Heart right ventricle (tissue), 16 donors: Measurements from ENCODE around the gene MUC16. TPM values are rescaled to one million over a fixed set of nuclear protein-coding genes. Genes with fewer than 3 reads are reported as not detected.

ENCODE experiments used
- ATAC-seq, 8 donors: fragments of 200-7000 bp; cut with Tn5 transposase; one replicate each; pipeline ENCODE4 v1.9.1; 2020; ENCODE audit warnings: mild to moderate bottlenecking in 8 of 8, moderate library complexity in 8 of 8, moderate number of reproducible peaks in 1 of 8
- DNase-seq, 2 donors: peaks; one replicate each; pipeline ENCODE4 v3.0.0-alpha.2; 2020
- H3K27ac ChIP-seq, 10 donors: fragments of 200-600 bp; sonication (generic) in 2 of 10; one replicate each; pipeline versions ENCODE4 v1.5.0 to v1.8.0; 2020 to 2022; ENCODE audit warnings: mild to moderate bottlenecking in 3 of 10
- H3K27me3 ChIP-seq, 7 donors: fragments of 200-600 bp; one replicate each; pipeline ENCODE4 v1.8.0; 2021 to 2022; ENCODE audit warnings: mild to moderate bottlenecking in 2 of 7
- H3K36me3 ChIP-seq, 9 donors: fragments of 200-600 bp; sonication (generic) in 1 of 9; one replicate each; pipeline versions ENCODE4 v1.5.0 to v1.8.0; 2020 to 2022; ENCODE audit warnings: mild to moderate bottlenecking in 2 of 9
- H3K4me1 ChIP-seq, 9 donors: fragments of 200-600 bp; sonication (generic) in 1 of 9; one replicate each; pipeline versions ENCODE4 v1.5.0 to v1.8.0; 2020 to 2022; ENCODE audit warnings: mild to moderate bottlenecking in 4 of 9
- H3K4me3 ChIP-seq, 10 donors: fragments of 200-600 bp; sonication (generic) in 2 of 10; one replicate each; pipeline versions ENCODE4 v1.5.0 to v1.8.0; 2020 to 2022; ENCODE audit warnings: mild to moderate bottlenecking in 7 of 10, moderate library complexity in 2 of 10
- H3K9me3 ChIP-seq, 11 donors: fragments of 200-600 bp in 10 of 11; sonication (generic) in 2 of 11; one replicate each; pipeline versions ENCODE4 v1.5.0 to v1.8.0; 2013 to 2022; ENCODE audit warnings: mild to moderate bottlenecking in 2 of 11, control low read depth in 1 of 11, moderate library complexity in 1 of 11
- WGBS, 2 donors: extraction: QIAGEN DNeasy Blood & Tissue Kit; methylation state at CpG; one replicate each; pipeline ENCODE4 v1.1.7; 2013; ENCODE audit warnings: inconsistent platforms in 1 of 2; 5-methylcytosine and 5-hydroxymethylcytosine counted together
- intact Hi-C, 10 donors: fragments of 100-400 bp; cut with DNase I; formaldehyde crosslinking; loops; one replicate each; pipeline versions ENCODE4 v1.11.1 to v1.14.2; 2022
- polyA plus RNA-seq, 2 donors: library from polyadenylated mRNA; stranded (reverse); fragments of 200-250 nt; gene quantifications; one replicate each; pipeline ENCODE4 v1.2.3, GENCODE V29; 2013
- total RNA-seq, 10 donors: library from RNA; stranded (reverse); fragmentation: NEBNext Ultra II Directional in 3 of 10; extraction: Animal tissue kit (Norgen Biotek cat#: 25700) in 3 of 10; gene quantifications; one replicate each; pipeline versions ENCODE4 v1.2.1 to v1.2.4, GENCODE V29; 2021 to 2023
- TF ChIP-seq, protein P1 (sequence below), 9 donors: fragments of 200-600 bp; sonication (generic) in 2 of 9; IDR thresholded peaks; one replicate each; pipeline versions ENCODE4 v1.5.0 to v1.8.0; 2021 to 2022; ENCODE audit warnings: antibody characterized with exemption in 9 of 9, mild to moderate bottlenecking in 5 of 9, moderate library complexity in 1 of 9
- donor health status: Arrhythmogenic right ventricular cardiomyopathy.
- donor health status: ischemic (EF 13 %, LVEDD 7.1; RV severe dilation, severe dysfunction).
- donor health status: healthy with polysubstance abuse.
- donor health status: DM: no; HTN: yes; CAD: no.
- donor health status: DM: no; HTN: no; CAD: no.
- donor health status: ischemic (EF 25% LVEDD 6.9; RV normal size, moderate dysfunction).
- donor health status: ischemic (EF 25% LVEDD 5.7; RV mildly dilated, moderate dysfunction).
- donor health status: healthy.
- donor health status: DM: yes; HTN: yes; CAD: no.
- donor health status: Ischemic cardiomyopathy.
- donor health status: ischemic (EF 35%, LVEDD 5.7; RV mildly dilated, moderate dysfunction).
- donor health status: nonischemic (EF 11% LVEDD 7.7; RV severe dilation, severe dysfunction).
- donor health status: DM: yes; HTN: yes; CAD: no.
- donor health status: PGD.
- donor health status: ischemic (EF 29% LVEDD 5.4; RV normal size, mild dysfunction).
- donor health status: nonischemic (EF 23%, LVEDD 6.1; RV moderate dilation, normal function).

Gene MUC16
- total and polyA plus RNA-seq, 12 donors, result under 0.01 to 0.31 (median 0.07) TPM; not detected in 7

DNA sequence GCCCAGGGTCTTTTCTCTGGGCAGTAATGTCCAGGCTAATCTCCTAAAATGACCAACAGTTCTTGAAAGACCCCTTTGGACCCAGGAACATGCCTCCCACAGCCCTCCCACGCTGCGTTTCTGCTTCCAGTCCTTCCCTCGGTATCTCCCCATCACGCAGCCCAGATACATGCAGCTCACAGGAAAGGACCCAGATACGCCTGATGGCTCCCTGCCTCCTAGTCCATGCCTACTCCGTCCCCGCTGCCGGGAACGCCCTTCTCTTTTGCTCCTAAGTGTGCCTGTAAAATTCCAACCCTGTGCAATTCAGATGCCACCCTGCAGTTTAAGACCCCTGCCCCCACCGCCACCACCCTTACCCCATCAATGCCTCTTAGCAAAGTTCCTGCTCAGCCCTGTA, 778 bp downstream of the MUC16 start:
- intact Hi-C loops, result no loop called here
- H3K9me3 ChIP-seq, result peaks cover 0 to 6% (median 0%) of the 10 kb centered on the region in 11 donors
- TF ChIP-seq, protein P1, sequence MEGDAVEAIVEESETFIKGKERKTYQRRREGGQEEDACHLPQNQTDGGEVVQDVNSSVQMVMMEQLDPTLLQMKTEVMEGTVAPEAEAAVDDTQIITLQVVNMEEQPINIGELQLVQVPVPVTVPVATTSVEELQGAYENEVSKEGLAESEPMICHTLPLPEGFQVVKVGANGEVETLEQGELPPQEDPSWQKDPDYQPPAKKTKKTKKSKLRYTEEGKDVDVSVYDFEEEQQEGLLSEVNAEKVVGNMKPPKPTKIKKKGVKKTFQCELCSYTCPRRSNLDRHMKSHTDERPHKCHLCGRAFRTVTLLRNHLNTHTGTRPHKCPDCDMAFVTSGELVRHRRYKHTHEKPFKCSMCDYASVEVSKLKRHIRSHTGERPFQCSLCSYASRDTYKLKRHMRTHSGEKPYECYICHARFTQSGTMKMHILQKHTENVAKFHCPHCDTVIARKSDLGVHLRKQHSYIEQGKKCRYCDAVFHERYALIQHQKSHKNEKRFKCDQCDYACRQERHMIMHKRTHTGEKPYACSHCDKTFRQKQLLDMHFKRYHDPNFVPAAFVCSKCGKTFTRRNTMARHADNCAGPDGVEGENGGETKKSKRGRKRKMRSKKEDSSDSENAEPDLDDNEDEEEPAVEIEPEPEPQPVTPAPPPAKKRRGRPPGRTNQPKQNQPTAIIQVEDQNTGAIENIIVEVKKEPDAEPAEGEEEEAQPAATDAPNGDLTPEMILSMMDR (IDR thresholded peaks at IDR 0.05), result no peak
- ATAC-seq (no peak), DNase-seq (no peak)
- H3K27me3 ChIP-seq, result peaks cover 0 to 38% (median 14%) of the 10 kb centered on the region in 7 donors
- no peaks in the 10 kb centered on the region for H3K4me1 ChIP-seq
- WGBS, 2 donors, result 54 to 70% methylated on average over 10 of the region's 10 CpGs
- no peak overlapping the region for H3K27ac ChIP-seq
- no peaks in the 10 kb centered on the region for H3K36me3 ChIP-seq
- H3K4me3 ChIP-seq, result no peak overlapping the region

DNA sequence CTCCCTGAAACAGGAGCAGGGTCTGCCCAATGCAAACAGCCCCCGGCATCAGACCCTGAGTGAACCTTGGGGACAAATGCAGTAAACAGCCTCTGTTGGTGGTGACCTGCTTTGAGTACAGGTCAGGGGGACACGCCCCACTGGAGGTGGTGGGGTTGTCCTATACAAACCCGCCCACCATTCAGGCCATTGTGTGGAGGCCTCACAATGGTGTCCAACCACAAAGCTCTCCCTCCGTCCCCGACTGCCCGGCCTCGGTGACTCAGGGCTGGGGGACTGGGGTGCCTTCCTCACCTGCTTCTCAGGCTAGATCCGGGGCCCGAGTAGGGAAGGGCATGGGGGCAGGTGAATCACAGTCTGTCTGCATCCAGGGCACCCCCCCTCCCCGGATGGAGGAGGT, 1.5 kb downstream of the MUC16 start:
- H3K27me3 ChIP-seq, result peaks cover 0 to 38% (median 12%) of the 10 kb centered on the region in 7 donors
- no peak overlapping the region for H3K27ac ChIP-seq
- 74 to 78% methylated on average over 10 of the region's 10 CpGs for WGBS, 2 donors
- no peaks in the 10 kb centered on the region for H3K36me3 ChIP-seq
- intact Hi-C loops, result no loop called here
- DNase-seq, result no peak
- ATAC-seq, result no peak
- peaks cover 0 to under 1% (median 0%) of the 10 kb centered on the region in 11 donors for H3K9me3 ChIP-seq
- no peaks in the 10 kb centered on the region for H3K4me1 ChIP-seq
- H3K4me3 ChIP-seq, result no peak overlapping the region
- TF ChIP-seq, protein P1 (IDR thresholded peaks at IDR 0.05), result no peak

DNA sequence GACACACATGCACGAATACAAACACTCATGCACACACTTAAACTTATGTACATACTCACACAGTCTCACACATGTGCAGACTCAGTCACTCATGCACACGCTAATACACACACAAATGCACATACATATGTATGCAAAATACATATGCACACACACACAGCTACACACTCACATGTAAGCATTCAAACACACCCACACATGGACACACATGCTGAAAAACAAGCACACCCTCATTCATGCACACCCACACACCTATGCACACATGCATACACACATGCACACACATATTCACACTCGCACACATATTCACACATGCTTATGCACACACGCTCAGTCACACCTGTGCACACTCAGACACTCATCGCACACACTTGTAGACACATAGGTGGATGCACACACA, 9.3 kb downstream of the MUC16 start:
- H3K27me3 ChIP-seq, result peaks cover 0 to 6% (median 5%) of the 10 kb centered on the region in 7 donors
- intact Hi-C loops, result no loop called here
- TF ChIP-seq, protein P1 (IDR thresholded peaks at IDR 0.05), result no peak

DNA sequence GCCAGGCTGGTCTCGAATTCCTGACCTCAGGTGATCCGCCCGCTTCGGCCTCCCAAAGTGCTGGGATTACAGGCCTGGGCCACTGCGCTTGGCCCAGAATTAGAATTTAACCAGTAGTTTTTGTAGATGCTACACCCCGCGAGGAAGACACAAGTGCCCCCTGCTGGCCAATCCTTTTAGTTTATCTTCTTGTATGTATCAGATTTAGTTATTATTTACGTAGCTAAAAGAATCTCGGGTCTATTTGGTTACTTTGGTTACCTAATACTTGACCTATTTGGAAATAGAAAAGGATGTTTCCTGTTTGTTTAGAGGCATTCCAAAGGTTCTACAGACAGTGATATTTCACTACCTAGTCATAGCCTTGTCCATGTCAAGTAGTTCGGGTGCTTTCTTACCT, 22.0 kb downstream of the MUC16 start:
- TF ChIP-seq, protein P1 (IDR thresholded peaks at IDR 0.05), result no peak
- WGBS, 2 donors, result 67 to 68% methylated on average over 10 of the region's 10 CpGs
- no peaks in the 10 kb centered on the region for H3K9me3 ChIP-seq
- peaks cover 0 to 3% (median 0%) of the 10 kb centered on the region in 7 donors for H3K27me3 ChIP-seq
- no peaks in the 10 kb centered on the region for H3K4me1 ChIP-seq
- no peak for ATAC-seq
- H3K27ac ChIP-seq, result no peak overlapping the region
- H3K4me3 ChIP-seq, result no peak overlapping the region
- DNase-seq, result no peak
- intact Hi-C loops, result no loop called here
- H3K36me3 ChIP-seq, result no peaks in the 10 kb centered on the region

More for the DNA sequence above, 9.3 kb downstream of the MUC16 start:
- H3K27ac ChIP-seq, result no peak overlapping the region
- peaks cover 0 to 11% (median 0%) of the 10 kb centered on the region in 11 donors for H3K9me3 ChIP-seq
- WGBS, 2 donors, result 79 to 90% methylated on average over 5 of the region's 5 CpGs
- H3K4me3 ChIP-seq, result no peak overlapping the region
- DNase-seq (no peak), ATAC-seq (no peak)
- no peaks in the 10 kb centered on the region for H3K36me3 ChIP-seq
- H3K4me1 ChIP-seq, result no peaks in the 10 kb centered on the region
